Activated naive CD8-positive, alpha-beta T cell (primary cell): Measurements from ENCODE around the gene LRRC70.
"Not testable (repeated sequence)": the region's sequence is repeated elsewhere in the genome, so short reads cannot be mapped to it uniquely, and the experiment has no call there.

Experiments
- H3K27ac Mint-ChIP-seq: one replicate; pipeline ENCODE4 v1.8.0; 2021; ENCODE audit warnings: mixed read lengths
- H3K27me3 Mint-ChIP-seq: one replicate; pipeline ENCODE4 v1.8.0; 2021; ENCODE audit warnings: mixed read lengths
- H3K36me3 Mint-ChIP-seq: one replicate; pipeline ENCODE4 v1.8.0; 2021; ENCODE audit warnings: mixed read lengths
- H3K4me1 Mint-ChIP-seq: one replicate; pipeline ENCODE4 v1.8.0; 2021; ENCODE audit warnings: low read depth, mixed read lengths
- H3K4me3 Mint-ChIP-seq: one replicate; pipeline ENCODE4 v1.8.0; 2021; ENCODE audit warnings: mild to moderate bottlenecking, mixed read lengths
- H3K9me3 Mint-ChIP-seq: one replicate; pipeline ENCODE4 v1.8.0; 2021; ENCODE audit warnings: low read depth, mixed read lengths

Gene LRRC70

GRCh38 chr5:62565740-62566139 is 12.9 kb upstream of the LRRC70 start:
- H3K27ac Mint-ChIP-seq, H3K9me3 Mint-ChIP-seq, H3K27me3 Mint-ChIP-seq, H3K4me3 Mint-ChIP-seq, H3K4me1 Mint-ChIP-seq: not testable (repeated sequence)
- H3K36me3 Mint-ChIP-seq = peaks cover 45% of the 10 kb centered on the region

- Mint-ChIP-seq H3K36me3 (peaks cover 46% of the 10 kb centered on the region), H3K9me3 (peaks cover 7% of the 10 kb centered on the region), H3K4me1 (peaks cover 7% of the 10 kb centered on the region), H3K4me3 (no peak overlapping the region), H3K27ac (no peak overlapping the region), H3K27me3 (no peaks in the 10 kb centered on the region)
Observed at GRCh38 chr5:62568143-62568542, 10.5 kb upstream of the LRRC70 start.

- Mint-ChIP-seq H3K27ac (peak overlapping the region; percentile 61), H3K36me3 (peaks cover 43% of the 10 kb centered on the region), H3K4me1 (peaks cover 7% of the 10 kb centered on the region), H3K27me3 (no peaks in the 10 kb centered on the region), H3K4me3 (no peak overlapping the region), H3K9me3 (peaks cover 7% of the 10 kb centered on the region)
Observed at GRCh38 chr5:62568800-62569432, 9.7 kb upstream of the LRRC70 start.

GRCh38 chr5:62569470-62569869 is 9.1 kb upstream of the LRRC70 start:
- Mint-ChIP-seq H3K4me3 (no peak overlapping the region), H3K27me3 (no peaks in the 10 kb centered on the region)

GRCh38 chr5:62572918-62573514 is 5.6 kb upstream of the LRRC70 start:
- no peak overlapping the region for H3K4me3 Mint-ChIP-seq
- no peaks in the 10 kb centered on the region for H3K9me3 Mint-ChIP-seq
- no peaks in the 10 kb centered on the region for H3K27me3 Mint-ChIP-seq
- peaks cover 29% of the 10 kb centered on the region for H3K4me1 Mint-ChIP-seq
- no peak overlapping the region for H3K27ac Mint-ChIP-seq
- peaks cover 21% of the 10 kb centered on the region for H3K36me3 Mint-ChIP-seq

More at GRCh38 chr5:62569470-62569869, 9.1 kb upstream of the LRRC70 start:
- Mint-ChIP-seq H3K9me3 (peaks cover 7% of the 10 kb centered on the region), H3K36me3 (peaks cover 40% of the 10 kb centered on the region), H3K4me1 (peaks cover 8% of the 10 kb centered on the region), H3K27ac (peak overlapping the region; percentile 61)

GRCh38 chr5:62574599-62574998 is 4.0 kb upstream of the LRRC70 start:
- H3K4me1 Mint-ChIP-seq = peaks cover 30% of the 10 kb centered on the region
- no peaks in the 10 kb centered on the region for H3K27me3 Mint-ChIP-seq
- H3K27ac Mint-ChIP-seq = no peak overlapping the region
- no peaks in the 10 kb centered on the region for H3K9me3 Mint-ChIP-seq
- peaks cover 12% of the 10 kb centered on the region for H3K36me3 Mint-ChIP-seq
- no peak overlapping the region for H3K4me3 Mint-ChIP-seq

DNA sequence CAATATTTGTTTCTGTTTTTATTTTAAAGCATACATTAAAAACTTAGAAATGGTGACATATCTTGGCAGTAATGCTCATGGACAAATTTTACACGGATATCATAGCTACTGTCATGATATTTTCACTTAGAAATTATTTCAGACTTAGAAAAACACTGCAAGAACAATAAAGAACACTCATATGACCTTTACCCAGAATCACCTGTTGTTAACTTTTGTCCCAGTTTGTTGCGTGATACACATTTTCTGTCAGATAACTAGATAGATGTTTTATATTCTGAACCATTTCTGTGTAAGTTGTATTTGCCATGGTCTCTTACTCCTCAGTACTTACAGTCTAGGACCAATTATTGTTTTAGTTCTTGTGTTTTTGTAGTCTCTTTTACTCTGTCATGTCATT is 3.6 kb upstream of the LRRC70 start:
- Mint-ChIP-seq H3K36me3 (peaks cover 12% of the 10 kb centered on the region), H3K4me1 (peaks cover 30% of the 10 kb centered on the region), H3K27me3 (no peaks in the 10 kb centered on the region), H3K4me3 (no peak overlapping the region), H3K9me3 (no peaks in the 10 kb centered on the region), H3K27ac (no peak overlapping the region)

- Mint-ChIP-seq H3K4me1 (peaks cover 32% of the 10 kb centered on the region), H3K27ac (no peak overlapping the region)
Observed at GRCh38 chr5:62575489-62575888, 3.1 kb upstream of the LRRC70 start.

GRCh38 chr5:62576570-62577170 is 1.9 kb upstream of the LRRC70 start:
- Mint-ChIP-seq H3K9me3 (no peaks in the 10 kb centered on the region), H3K4me3 (peak overlapping the region; percentile 1), H3K27me3 (no peaks in the 10 kb centered on the region), H3K27ac (peak overlapping the region; percentile 64), H3K4me1 (peaks cover 40% of the 10 kb centered on the region), H3K36me3 (peaks cover 23% of the 10 kb centered on the region)

More at GRCh38 chr5:62575489-62575888, 3.1 kb upstream of the LRRC70 start:
- H3K27me3 Mint-ChIP-seq = no peaks in the 10 kb centered on the region
- H3K4me3 Mint-ChIP-seq = no peak overlapping the region
- peaks cover 15% of the 10 kb centered on the region for H3K36me3 Mint-ChIP-seq
- H3K9me3 Mint-ChIP-seq = no peaks in the 10 kb centered on the region

GRCh38 chr5:62577488-62577887 is 1.1 kb upstream of the LRRC70 start:
- peaks cover 24% of the 10 kb centered on the region for H3K36me3 Mint-ChIP-seq
- H3K4me1 Mint-ChIP-seq = peaks cover 48% of the 10 kb centered on the region
- no peak overlapping the region for H3K4me3 Mint-ChIP-seq
- H3K27ac Mint-ChIP-seq = no peak overlapping the region
- no peaks in the 10 kb centered on the region for H3K27me3 Mint-ChIP-seq
- no peaks in the 10 kb centered on the region for H3K9me3 Mint-ChIP-seq

GRCh38 chr5:62579761-62580160 is 1.1 kb downstream of the LRRC70 start:
- no peak overlapping the region for H3K4me3 Mint-ChIP-seq
- no peak overlapping the region for H3K27ac Mint-ChIP-seq
- no peaks in the 10 kb centered on the region for H3K27me3 Mint-ChIP-seq
- peaks cover 45% of the 10 kb centered on the region for H3K4me1 Mint-ChIP-seq
- no peaks in the 10 kb centered on the region for H3K9me3 Mint-ChIP-seq
- peaks cover 24% of the 10 kb centered on the region for H3K36me3 Mint-ChIP-seq

GRCh38 chr5:62581836-62582597 is 3.4 kb downstream of the LRRC70 start:
- H3K4me3 Mint-ChIP-seq = no peak overlapping the region
- H3K4me1 Mint-ChIP-seq = peaks cover 44% of the 10 kb centered on the region
- H3K27me3 Mint-ChIP-seq = no peaks in the 10 kb centered on the region
- no peaks in the 10 kb centered on the region for H3K9me3 Mint-ChIP-seq
- no peak overlapping the region for H3K27ac Mint-ChIP-seq
- peaks cover 31% of the 10 kb centered on the region for H3K36me3 Mint-ChIP-seq

GRCh38 chr5:62584391-62584790 is 5.8 kb downstream of the LRRC70 start:
- H3K27me3 Mint-ChIP-seq = no peaks in the 10 kb centered on the region
- H3K4me3 Mint-ChIP-seq = no peak overlapping the region
- H3K4me1 Mint-ChIP-seq = peaks cover 31% of the 10 kb centered on the region
- no peaks in the 10 kb centered on the region for H3K9me3 Mint-ChIP-seq
- H3K27ac Mint-ChIP-seq = no peak overlapping the region
- H3K36me3 Mint-ChIP-seq = peaks cover 44% of the 10 kb centered on the region

DNA sequence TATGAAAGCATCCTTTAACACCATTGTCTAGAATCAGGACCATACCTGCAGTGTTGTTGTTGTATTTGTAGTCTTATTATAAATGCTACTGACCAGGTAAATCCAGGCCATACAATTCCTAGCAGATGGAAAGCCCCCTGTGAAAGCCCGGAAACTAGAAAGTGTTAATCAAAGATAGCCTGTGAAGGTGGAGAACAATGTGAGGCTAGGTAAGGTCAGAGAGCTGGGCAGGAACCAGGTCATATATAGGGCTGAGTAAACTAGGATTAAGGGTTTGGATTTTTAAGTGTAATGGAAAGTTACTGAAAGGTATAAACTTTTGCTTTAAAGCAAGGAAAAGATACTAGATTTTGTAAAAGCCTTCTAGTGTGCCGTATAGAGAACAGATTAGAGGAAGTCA is 6.7 kb downstream of the LRRC70 start:
- no peak overlapping the region for H3K4me3 Mint-ChIP-seq
- no peaks in the 10 kb centered on the region for H3K9me3 Mint-ChIP-seq
- no peak overlapping the region for H3K27ac Mint-ChIP-seq
- peaks cover 44% of the 10 kb centered on the region for H3K36me3 Mint-ChIP-seq
- H3K4me1 Mint-ChIP-seq = peaks cover 30% of the 10 kb centered on the region
- no peaks in the 10 kb centered on the region for H3K27me3 Mint-ChIP-seq

- no peaks in the 10 kb centered on the region for H3K9me3 Mint-ChIP-seq
- H3K36me3 Mint-ChIP-seq = peaks cover 40% of the 10 kb centered on the region
- H3K27me3 Mint-ChIP-seq = no peaks in the 10 kb centered on the region
- H3K4me1 Mint-ChIP-seq = peaks cover 25% of the 10 kb centered on the region
- H3K4me3 Mint-ChIP-seq = no peak overlapping the region
- H3K27ac Mint-ChIP-seq = no peak overlapping the region
Observed at GRCh38 chr5:62585751-62586150, 7.1 kb downstream of the LRRC70 start.
